ENCODE results near the gene RAB8B.
A peak's percentile ranks its signal among the peaks of the same experiment; 100 is the strongest.
"Not testable (repeated sequence)": the region's sequence is repeated elsewhere in the genome, so short reads cannot be mapped to it uniquely, and the experiment has no call there.

RAB8B gene

GRCh38 chr15:63208824-63209223 is 19.4 kb downstream of the RAB8B start:
- no CpG with 5 or more reads among the region's 12 CpGs for WGBS, 2 donors (ENCODE audit: extremely low coverage in 2 of 2, insufficient read length in 2 of 2, insufficient replicate concordance in 1 of 2)

GRCh38 chr15:63210151-63211091 is 21.0 kb downstream of the RAB8B start:
- Histone ChIP-seq H3K4me2 (ENCODE audit: insufficient read depth, low read length, poor library complexity, severe bottlenecking) (no peak overlapping the region), H3K36me3 (replicated peaks in 1 of 2; ENCODE audit: control insufficient read depth in 2 of 2, insufficient read depth in 2 of 2, low read length in 2 of 2) (peaks cover 0 to 1% of the 10 kb centered on the region in 2 donors), H4K8ac (ENCODE audit: low read depth, low read length) (no peak overlapping the region), H3K9me3 (replicated peaks in 1 of 2; ENCODE audit: control insufficient read depth in 2 of 2, insufficient read depth in 1 of 2, low read depth in 1 of 2, low read length in 2 of 2) (peaks cover 0 to 2% of the 10 kb centered on the region in 2 donors), H3K18ac (ENCODE audit: low read length) (no peak overlapping the region), H3K23ac (ENCODE audit: low read depth, low read length, poor library complexity) (no peak overlapping the region), H3K79me1 (ENCODE audit: low read depth, low read length) (peaks cover 2% of the 10 kb centered on the region), H4K91ac (ENCODE audit: low read depth, low read length, poor library complexity) (no peak overlapping the region), H2AFZ (ENCODE audit: low read length) (no peak overlapping the region), H3K4me3 (ENCODE audit: low read length in 2 of 2) (no peak overlapping the region), H2BK120ac (ENCODE audit: low read depth, low read length) (no peak overlapping the region), H2BK15ac (ENCODE audit: low read length) (no peak overlapping the region), H2BK5ac (ENCODE audit: low read length) (no peak overlapping the region), H3K4ac (ENCODE audit: low read length) (no peak overlapping the region), H3K14ac (ENCODE audit: low read length) (no peak overlapping the region), H2AK5ac (ENCODE audit: low read depth, low read length) (no peak overlapping the region), H3K4me1 (ENCODE audit: control insufficient read depth in 2 of 2, insufficient read depth in 1 of 2, low read depth in 1 of 2, low read length in 2 of 2) (peaks cover 2 to 14% of the 10 kb centered on the region in 2 donors), H2BK12ac (ENCODE audit: low read length) (no peak overlapping the region), H3K9ac (ENCODE audit: low read depth, low read length, poor library complexity) (no peak overlapping the region), H3K27me3 (ENCODE audit: control insufficient read depth in 3 of 3, insufficient read depth in 3 of 3, low read depth in 1 of 3, low read length in 3 of 3) (no peaks in the 10 kb centered on the region), H3K27ac (replicated peaks; ENCODE audit: low read length) (peak overlapping the region; percentile 54)
- WGBS, 2 donors (ENCODE audit: extremely low coverage in 2 of 2, insufficient read length in 2 of 2, insufficient replicate concordance in 1 of 2), result no CpG with 5 or more reads among the region's 5 CpGs
- DNase-seq (ENCODE audit: low spot score), result no peak

More at GRCh38 chr15:63208824-63209223, 19.4 kb downstream of the RAB8B start:
- not testable (repeated sequence) for H2BK120ac ChIP-seq (ENCODE audit: low read depth, low read length); H3K27me3 ChIP-seq (ENCODE audit: control insufficient read depth in 3 of 3, insufficient read depth in 3 of 3, low read depth in 1 of 3, low read length in 3 of 3); H3K27ac ChIP-seq (replicated peaks; ENCODE audit: low read length); H3K18ac ChIP-seq (ENCODE audit: low read length); H2BK5ac ChIP-seq (ENCODE audit: low read length); DNase-seq (ENCODE audit: low spot score); H4K91ac ChIP-seq (ENCODE audit: low read depth, low read length, poor library complexity); H3K23ac ChIP-seq (ENCODE audit: low read depth, low read length, poor library complexity); H2BK12ac ChIP-seq (ENCODE audit: low read length); H3K4ac ChIP-seq (ENCODE audit: low read length); H2BK15ac ChIP-seq (ENCODE audit: low read length); H3K4me3 ChIP-seq (ENCODE audit: low read length in 2 of 2); H3K79me1 ChIP-seq (ENCODE audit: low read depth, low read length); H3K9ac ChIP-seq (ENCODE audit: low read depth, low read length, poor library complexity); H3K36me3 ChIP-seq (replicated peaks in 1 of 2; ENCODE audit: control insufficient read depth in 2 of 2, insufficient read depth in 2 of 2, low read length in 2 of 2); H3K4me2 ChIP-seq (ENCODE audit: insufficient read depth, low read length, poor library complexity, severe bottlenecking); H3K9me3 ChIP-seq (replicated peaks in 1 of 2; ENCODE audit: control insufficient read depth in 2 of 2, insufficient read depth in 1 of 2, low read depth in 1 of 2, low read length in 2 of 2); H3K14ac ChIP-seq (ENCODE audit: low read length); H4K8ac ChIP-seq (ENCODE audit: low read depth, low read length); H2AFZ ChIP-seq (ENCODE audit: low read length); H2AK5ac ChIP-seq (ENCODE audit: low read depth, low read length)
- H3K4me1 ChIP-seq (ENCODE audit: control insufficient read depth in 2 of 2, insufficient read depth in 1 of 2, low read depth in 1 of 2, low read length in 2 of 2), result peaks cover 2 to 14% of the 10 kb centered on the region in 2 donors

- H3K23ac ChIP-seq (ENCODE audit: low read depth, low read length, poor library complexity), result no peak overlapping the region
These were observed 21.7 kb downstream of the RAB8B start for GRCh38 chr15:63211092-63211490.

GRCh38 chr15:63211549-63211948 is 22.1 kb downstream of the RAB8B start:
- no peak overlapping the region for H2AFZ ChIP-seq (ENCODE audit: low read length)
- DNase-seq (ENCODE audit: low spot score), result no peak
- H2BK12ac ChIP-seq (ENCODE audit: low read length), result no peak overlapping the region
- peaks cover 0 to 1% of the 10 kb centered on the region in 2 donors for H3K36me3 ChIP-seq (replicated peaks in 1 of 2; ENCODE audit: control insufficient read depth in 2 of 2, insufficient read depth in 2 of 2, low read length in 2 of 2)
- H3K18ac ChIP-seq (ENCODE audit: low read length), result no peak overlapping the region
- H3K23ac ChIP-seq (ENCODE audit: low read depth, low read length, poor library complexity), result no peak overlapping the region
- no peak overlapping the region for H3K14ac ChIP-seq (ENCODE audit: low read length)
- H3K4me3 ChIP-seq (ENCODE audit: low read length in 2 of 2), result no peak overlapping the region
- no peak overlapping the region for H3K27ac ChIP-seq (replicated peaks; ENCODE audit: low read length)
- H2BK120ac ChIP-seq (ENCODE audit: low read depth, low read length), result no peak overlapping the region
- no peak overlapping the region for H4K91ac ChIP-seq (ENCODE audit: low read depth, low read length, poor library complexity)
- H2AK5ac ChIP-seq (ENCODE audit: low read depth, low read length), result no peak overlapping the region
- H3K9me3 ChIP-seq (replicated peaks in 1 of 2; ENCODE audit: control insufficient read depth in 2 of 2, insufficient read depth in 1 of 2, low read depth in 1 of 2, low read length in 2 of 2), result peaks cover 0 to 2% of the 10 kb centered on the region in 2 donors
- H3K4ac ChIP-seq (ENCODE audit: low read length), result no peak overlapping the region
- no peaks in the 10 kb centered on the region for H3K27me3 ChIP-seq (ENCODE audit: control insufficient read depth in 3 of 3, insufficient read depth in 3 of 3, low read depth in 1 of 3, low read length in 3 of 3)
- WGBS, 2 donors (ENCODE audit: extremely low coverage in 2 of 2, insufficient read length in 2 of 2, insufficient replicate concordance in 1 of 2), result no CpG with 5 or more reads among the region's 2 CpGs
- H3K4me1 ChIP-seq (ENCODE audit: control insufficient read depth in 2 of 2, insufficient read depth in 1 of 2, low read depth in 1 of 2, low read length in 2 of 2), result peaks cover 2 to 14% of the 10 kb centered on the region in 2 donors
- H3K9ac ChIP-seq (ENCODE audit: low read depth, low read length, poor library complexity), result no peak overlapping the region
- peaks cover 2% of the 10 kb centered on the region for H3K79me1 ChIP-seq (ENCODE audit: low read depth, low read length)
- no peak overlapping the region for H2BK5ac ChIP-seq (ENCODE audit: low read length)
- H3K4me2 ChIP-seq (ENCODE audit: insufficient read depth, low read length, poor library complexity, severe bottlenecking), result no peak overlapping the region
- no peak overlapping the region for H2BK15ac ChIP-seq (ENCODE audit: low read length)
- H4K8ac ChIP-seq (ENCODE audit: low read depth, low read length), result no peak overlapping the region

More at GRCh38 chr15:63211092-63211490, 21.7 kb downstream of the RAB8B start:
- no CpG with 5 or more reads among the region's 3 CpGs for WGBS, 2 donors (ENCODE audit: extremely low coverage in 2 of 2, insufficient read length in 2 of 2, insufficient replicate concordance in 1 of 2)
- H3K18ac ChIP-seq (ENCODE audit: low read length), result no peak overlapping the region
- no peak overlapping the region for H2AFZ ChIP-seq (ENCODE audit: low read length)
- no peak overlapping the region for H2BK12ac ChIP-seq (ENCODE audit: low read length)
- DNase-seq (ENCODE audit: low spot score), result no peak
- no peak overlapping the region for H3K4me3 ChIP-seq (ENCODE audit: low read length in 2 of 2)
- peaks cover 0 to 2% of the 10 kb centered on the region in 2 donors for H3K9me3 ChIP-seq (replicated peaks in 1 of 2; ENCODE audit: control insufficient read depth in 2 of 2, insufficient read depth in 1 of 2, low read depth in 1 of 2, low read length in 2 of 2)
- H4K8ac ChIP-seq (ENCODE audit: low read depth, low read length), result no peak overlapping the region
- peaks cover 2 to 14% of the 10 kb centered on the region in 2 donors for H3K4me1 ChIP-seq (ENCODE audit: control insufficient read depth in 2 of 2, insufficient read depth in 1 of 2, low read depth in 1 of 2, low read length in 2 of 2)
- no peak overlapping the region for H3K14ac ChIP-seq (ENCODE audit: low read length)
- H2BK15ac ChIP-seq (ENCODE audit: low read length), result no peak overlapping the region
- no peak overlapping the region for H3K4me2 ChIP-seq (ENCODE audit: insufficient read depth, low read length, poor library complexity, severe bottlenecking)
- no peak overlapping the region for H2BK120ac ChIP-seq (ENCODE audit: low read depth, low read length)
- H3K27me3 ChIP-seq (ENCODE audit: control insufficient read depth in 3 of 3, insufficient read depth in 3 of 3, low read depth in 1 of 3, low read length in 3 of 3), result no peaks in the 10 kb centered on the region
- no peak overlapping the region for H3K9ac ChIP-seq (ENCODE audit: low read depth, low read length, poor library complexity)
- peaks cover 0 to 1% of the 10 kb centered on the region in 2 donors for H3K36me3 ChIP-seq (replicated peaks in 1 of 2; ENCODE audit: control insufficient read depth in 2 of 2, insufficient read depth in 2 of 2, low read length in 2 of 2)
- peak overlapping the region; percentile 54 for H3K27ac ChIP-seq (replicated peaks; ENCODE audit: low read length)
- no peak overlapping the region for H4K91ac ChIP-seq (ENCODE audit: low read depth, low read length, poor library complexity)
- peaks cover 2% of the 10 kb centered on the region for H3K79me1 ChIP-seq (ENCODE audit: low read depth, low read length)
- H2BK5ac ChIP-seq (ENCODE audit: low read length), result no peak overlapping the region
- H3K4ac ChIP-seq (ENCODE audit: low read length), result no peak overlapping the region
- no peak overlapping the region for H2AK5ac ChIP-seq (ENCODE audit: low read depth, low read length)

Measured in neuronal stem cell (in vitro differentiated cells).